Activated naive CD8-positive, alpha-beta T cell treated with anti-CD3 and anti-CD28 coated beads, Interleukin-2, amount 50 U/mL, for 16 hours (primary cell): ENCODE data around the gene MRTFA.
"Not testable (repeated sequence)": the region's sequence is repeated elsewhere in the genome, so short reads cannot be mapped to it uniquely, and the experiment has no call there.

ENCODE experiments used
- DNase-seq: peaks from one replicate; pipeline ENCODE4 v3.0.0-alpha.2; 2020; ENCODE audit warnings: low read depth, low spot score

MRTFA gene

GRCh38 chr22:40659166-40659565 is 22.6 kb upstream of the MRTFA start:
- DNase-seq, result no peak

GRCh38 chr22:40656651-40657050 is 20.1 kb upstream of the MRTFA start:
- not testable (repeated sequence) for DNase-seq

- DNase-seq, result not testable (repeated sequence)
Observed at GRCh38 chr22:40655941-40656340, 19.4 kb upstream of the MRTFA start.

- no peak for DNase-seq
Observed at GRCh38 chr22:40654522-40655167, 18.1 kb upstream of the MRTFA start.

DNA sequence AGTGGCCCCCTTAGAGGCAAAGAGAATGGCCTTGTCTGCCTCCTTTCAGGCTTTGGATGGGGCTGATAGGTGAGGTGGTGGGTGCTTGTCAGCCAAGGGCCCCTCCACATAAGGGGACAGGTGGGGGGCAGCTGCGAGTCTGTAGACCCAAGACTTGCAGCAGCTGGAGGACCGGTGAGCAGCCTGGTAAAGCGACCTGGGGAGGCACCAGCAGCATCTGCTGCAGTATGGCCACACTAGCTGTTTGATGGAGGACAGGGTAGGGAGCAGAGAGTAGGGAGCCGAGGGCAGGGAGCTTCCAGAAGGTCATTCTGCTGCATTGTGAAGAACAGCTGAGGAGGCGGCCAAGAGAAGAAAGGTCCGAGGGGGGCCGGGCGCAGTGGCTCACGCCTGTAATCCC is 16.8 kb upstream of the MRTFA start:
- no peak for DNase-seq

GRCh38 chr22:40651563-40652501 is 15.3 kb upstream of the MRTFA start:
- peak; percentile 47 for DNase-seq

DNA sequence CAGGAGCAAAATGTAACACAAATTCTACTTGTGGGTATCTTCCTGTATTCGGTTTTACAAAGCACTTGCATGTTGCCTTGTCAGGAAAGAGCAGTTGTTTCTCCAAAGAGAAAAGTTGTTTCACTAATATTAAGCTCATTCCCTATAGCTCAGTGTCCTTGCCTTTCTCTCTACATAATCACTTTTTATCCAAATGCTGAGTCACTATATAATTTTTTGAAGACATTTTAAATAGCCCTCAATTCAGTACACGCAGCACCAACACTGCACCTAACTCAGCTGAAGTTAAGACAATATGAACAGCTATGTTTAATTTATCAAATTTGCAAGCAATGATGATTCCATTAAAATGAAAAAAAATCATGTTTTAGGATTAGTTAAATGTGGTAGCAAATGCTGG is 14.5 kb upstream of the MRTFA start:
- DNase-seq, result no peak

DNA sequence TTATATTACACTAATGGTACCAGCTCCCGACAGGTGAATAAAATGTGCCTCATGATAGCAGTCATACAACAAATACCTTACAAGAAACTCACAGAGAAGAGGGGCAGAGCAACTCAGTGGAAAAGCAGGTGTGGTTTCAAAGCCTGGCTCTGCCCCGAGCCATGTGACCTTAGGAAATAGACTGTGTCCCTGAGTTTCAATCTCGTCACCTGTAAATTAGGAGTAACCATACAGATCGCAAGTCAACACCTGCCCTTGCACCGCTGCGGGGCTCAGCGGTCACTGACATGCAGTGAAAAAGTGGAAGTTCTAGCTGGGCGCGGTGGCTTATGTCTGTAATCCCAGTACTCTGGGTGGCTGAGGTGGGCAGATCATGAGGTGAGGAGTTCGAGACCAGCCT is 11.9 kb upstream of the MRTFA start:
- DNase-seq, result no peak

DNA sequence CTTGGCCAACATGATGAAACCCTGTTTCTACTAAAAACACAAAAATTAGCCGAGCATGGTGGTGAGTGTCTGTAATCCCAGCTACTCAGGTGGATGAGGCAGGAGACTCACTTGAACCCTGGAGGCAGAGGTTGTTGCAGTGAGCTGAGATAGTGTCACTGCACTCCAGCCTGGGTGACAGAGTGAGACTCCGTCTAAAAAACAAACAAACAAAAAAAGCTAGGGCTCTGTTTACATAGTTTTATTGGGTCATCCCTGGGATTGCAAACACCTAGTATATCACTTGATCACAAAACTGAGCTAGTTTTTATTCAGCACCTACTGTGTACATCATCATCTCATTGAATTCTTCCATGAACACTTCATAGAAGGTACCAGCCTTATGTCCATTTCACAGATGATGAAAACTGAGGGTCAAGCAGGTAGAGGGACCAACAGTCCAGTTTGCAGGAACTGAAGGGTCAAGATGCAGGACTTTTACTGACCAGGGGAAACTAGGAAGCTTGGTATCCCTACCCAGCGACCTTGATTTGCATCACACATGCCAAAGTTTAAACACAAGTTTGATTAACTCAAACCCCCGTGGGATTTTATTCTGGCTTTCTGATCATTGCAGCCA is 9.2 kb upstream of the MRTFA start:
- no peak for DNase-seq

- no peak for DNase-seq
Observed at GRCh38 chr22:40642316-40642715, 5.8 kb upstream of the MRTFA start.

- no peak for DNase-seq
Observed at GRCh38 chr22:40641269-40641668, 4.8 kb upstream of the MRTFA start.

- no peak for DNase-seq
Observed at GRCh38 chr22:40638261-40638660, 1.7 kb upstream of the MRTFA start.

GRCh38 chr22:40637183-40638150 is 948 bp upstream of the MRTFA start:
- peak; percentile 14 for DNase-seq

DNA sequence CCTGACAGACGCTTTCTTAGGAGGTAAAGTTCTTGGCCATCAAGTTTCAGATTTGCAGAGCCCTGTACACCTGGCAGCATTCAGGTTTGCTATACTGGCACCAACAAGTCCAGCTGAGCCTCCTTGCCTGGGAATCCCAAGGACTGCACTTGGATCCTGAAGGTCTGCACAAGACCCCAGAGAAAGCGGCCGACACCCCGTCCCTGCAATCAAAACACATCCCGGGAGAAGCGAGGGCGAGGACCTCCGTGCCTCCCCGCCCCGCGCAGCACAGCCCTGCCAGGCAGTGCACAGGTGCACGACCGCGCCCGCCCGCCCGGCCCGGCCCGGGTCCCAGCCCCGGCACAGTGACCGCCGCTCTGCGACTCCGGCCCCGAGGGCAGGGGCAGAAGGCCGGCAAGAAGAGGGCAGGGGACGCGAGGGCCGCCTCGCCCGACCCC is 559 bp downstream of the MRTFA start:
- no peak for DNase-seq

GRCh38 chr22:40635043-40635939 is 1.2 kb downstream of the MRTFA start:
- no peak for DNase-seq

GRCh38 chr22:40634119-40634903 is 2.2 kb downstream of the MRTFA start:
- no peak for DNase-seq

GRCh38 chr22:40633036-40633435 is 3.5 kb downstream of the MRTFA start:
- no peak for DNase-seq

DNA sequence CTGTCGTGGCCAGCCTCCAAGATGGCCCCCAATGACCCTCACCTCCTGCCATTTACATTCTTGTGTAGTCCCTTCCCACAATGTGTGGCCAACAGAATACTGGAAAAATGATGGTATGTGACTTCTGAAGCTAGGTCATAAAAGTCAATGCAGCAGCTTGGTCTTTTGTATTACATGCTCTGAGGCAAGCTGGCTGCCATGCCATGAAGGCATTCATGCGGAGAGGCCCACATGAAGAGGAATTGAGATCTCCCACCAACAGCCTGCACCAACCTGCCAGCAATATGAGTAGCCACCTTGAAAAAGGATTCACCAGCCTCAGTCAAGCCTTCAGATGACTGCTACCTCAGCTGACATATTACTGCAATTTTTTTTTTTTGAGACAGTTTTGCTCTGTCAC is 4.6 kb downstream of the MRTFA start:
- DNase-seq, result no peak

DNA sequence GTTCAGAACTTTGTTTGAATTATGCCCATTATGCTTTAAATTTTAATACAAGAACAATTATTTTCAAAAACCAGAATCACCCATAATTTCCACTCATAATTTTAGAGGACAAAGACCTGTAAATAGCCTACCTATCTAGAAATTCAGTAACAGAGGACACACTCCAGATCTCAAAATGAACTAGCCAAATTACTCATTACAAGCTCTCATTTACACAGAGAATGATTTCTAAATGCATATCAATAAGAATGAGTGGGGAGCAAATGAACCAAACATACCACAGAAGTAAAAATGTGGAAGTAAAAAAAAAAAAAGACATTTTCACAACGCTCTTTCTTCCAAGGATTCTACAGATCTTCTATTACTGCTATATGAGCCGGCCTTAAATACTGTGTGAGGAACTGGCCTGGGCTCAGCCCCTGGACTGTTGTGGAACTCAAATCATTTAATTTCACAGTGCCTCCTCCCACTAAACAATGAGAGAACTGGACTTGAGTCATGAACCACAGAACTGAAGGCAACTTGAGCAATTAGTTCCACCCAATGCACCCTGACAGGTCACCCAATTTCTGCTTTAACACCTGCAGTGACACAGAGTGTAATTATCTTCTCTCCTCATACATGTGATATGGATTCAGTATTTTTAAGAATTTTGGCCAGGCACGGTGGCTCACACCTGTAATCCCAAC is 8.0 kb downstream of the MRTFA start:
- no peak for DNase-seq
